ENCODE measurements around the gene SRRM5. TPM values are rescaled to one million over a fixed set of nuclear protein-coding genes. Genes with fewer than 3 reads are reported as not detected.
"Not testable (repeated sequence)": the region's sequence is repeated elsewhere in the genome, so short reads cannot be mapped to it uniquely, and the experiment has no call there.

Gene SRRM5
- total RNA-seq, 1 donor from 2014 or later: 0.98 TPM

- TF ChIP-seq POLR2AphosphoS5 (IDR thresholded peaks at IDR 0.05; ENCODE audit: insufficient read depth in 1 of 2, low read depth in 1 of 2) (no peak), POLR2A (IDR thresholded peaks at IDR 0.05) (no peak), CTCF (IDR thresholded peaks at IDR 0.05) (no peak)
- no peak overlapping the region for H3K4me3 ChIP-seq
- peaks cover under 1% of the 10 kb centered on the region for H3K27me3 ChIP-seq
- no peaks in the 10 kb centered on the region for H3K36me3 ChIP-seq
- H3K9me3 ChIP-seq: no peaks in the 10 kb centered on the region
- intact Hi-C loops (cut with DNase I): no loop called here
- H3K27ac ChIP-seq: no peak overlapping the region
- no peak for DNase-seq (ENCODE audit: extremely low spot score in 2 of 2)
- peaks cover 15% of the 10 kb centered on the region for H3K4me1 ChIP-seq
These were observed 23.1 kb downstream of the SRRM5 start for GRCh38 chr19:43634872-43635560.

GRCh38 chr19:43635561-43635940 is 23.7 kb downstream of the SRRM5 start:
- H3K27ac ChIP-seq; H3K27me3 ChIP-seq; H3K9me3 ChIP-seq; DNase-seq (ENCODE audit: extremely low spot score in 2 of 2); H3K4me3 ChIP-seq; H3K36me3 ChIP-seq; intact Hi-C loops (cut with DNase I): not testable (repeated sequence)
- peaks cover 20% of the 10 kb centered on the region for H3K4me1 ChIP-seq

- H3K4me1 ChIP-seq: peaks cover 22% of the 10 kb centered on the region
- H3K27me3 ChIP-seq: peaks cover 3% of the 10 kb centered on the region
- no peak overlapping the region for H3K27ac ChIP-seq
- no peaks in the 10 kb centered on the region for H3K9me3 ChIP-seq
- TF ChIP-seq POLR2AphosphoS5 (IDR thresholded peaks at IDR 0.05; ENCODE audit: insufficient read depth in 1 of 2, low read depth in 1 of 2) (no peak), CTCF (IDR thresholded peaks at IDR 0.05) (no peak), POLR2A (IDR thresholded peaks at IDR 0.05) (no peak)
- intact Hi-C loops (cut with DNase I): no loop called here
- H3K4me3 ChIP-seq: no peak overlapping the region
- no peaks in the 10 kb centered on the region for H3K36me3 ChIP-seq
- no peak for DNase-seq (ENCODE audit: extremely low spot score in 2 of 2)
These were observed 24.3 kb downstream of the SRRM5 start for GRCh38 chr19:43636121-43636683.

- H3K4me3 ChIP-seq: no peak overlapping the region
- H3K36me3 ChIP-seq: no peaks in the 10 kb centered on the region
- H3K4me1 ChIP-seq: peaks cover 22% of the 10 kb centered on the region
- DNase-seq (ENCODE audit: extremely low spot score in 2 of 2): no peak
- intact Hi-C loops (cut with DNase I): no loop called here
- no peak for TF ChIP-seq POLR2A (IDR thresholded peaks at IDR 0.05)
- TF ChIP-seq CTCF (IDR thresholded peaks at IDR 0.05): no peak
- no peak for TF ChIP-seq POLR2AphosphoS5 (IDR thresholded peaks at IDR 0.05; ENCODE audit: insufficient read depth in 1 of 2, low read depth in 1 of 2)
- H3K9me3 ChIP-seq: no peaks in the 10 kb centered on the region
- H3K27me3 ChIP-seq: peaks cover 3% of the 10 kb centered on the region
- H3K27ac ChIP-seq: no peak overlapping the region
These were observed 26.5 kb downstream of the SRRM5 start for GRCh38 chr19:43638214-43638994.

GRCh38 chr19:43638995-43639518 is 27.2 kb downstream of the SRRM5 start:
- Histone ChIP-seq H3K4me3 (peak overlapping the region; percentile 70 to 71), H3K4me1 (peaks cover 21% of the 10 kb centered on the region), H3K27ac (no peak overlapping the region), H3K27me3 (peaks cover 3% of the 10 kb centered on the region), H3K9me3 (no peaks in the 10 kb centered on the region), H3K36me3 (no peaks in the 10 kb centered on the region)
- TF ChIP-seq POLR2A (IDR thresholded peaks at IDR 0.05) (no peak), POLR2AphosphoS5 (IDR thresholded peaks at IDR 0.05; ENCODE audit: insufficient read depth in 1 of 2, low read depth in 1 of 2) (no peak), CTCF (IDR thresholded peaks at IDR 0.05) (no peak)
- intact Hi-C loops (cut with DNase I): no loop called here
- DNase-seq (ENCODE audit: extremely low spot score in 2 of 2): no peak

All from vagina (tissue), 2 donors.